Embryonic facial prominence (tissue), 1 donor: ENCODE data around the gene ARRDC1.

Experiments
- DNase-seq: peaks from one replicate; pipeline ENCODE4 v3.0.0-alpha.2; 2016; ENCODE audit errors: extremely low spot score

Gene ARRDC1

DNA sequence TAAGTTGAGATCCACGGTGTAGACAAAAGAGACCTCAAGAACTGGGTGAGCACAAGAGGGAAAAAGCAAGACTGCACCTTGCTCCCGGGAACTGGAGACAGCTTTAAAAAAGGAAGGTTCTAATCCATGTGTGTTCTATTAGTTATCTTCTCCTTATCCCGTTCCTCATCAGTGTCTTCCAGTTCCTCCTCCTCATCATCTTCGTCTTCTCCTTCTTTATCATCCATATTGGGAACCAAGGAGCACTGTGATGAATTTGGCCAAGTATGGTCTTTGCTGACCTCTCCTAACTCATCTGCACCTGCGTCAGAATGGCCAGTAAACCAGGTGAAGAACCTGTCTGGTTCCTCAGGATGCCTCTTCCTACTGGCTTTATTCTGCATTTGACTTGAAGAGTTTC is 35.4 kb downstream of the ARRDC1 start:
- no peak for DNase-seq

- DNase-seq: no peak
Observed at GRCh38 chr9:137642118-137642601, 36.7 kb downstream of the ARRDC1 start.

- DNase-seq: no peak
Observed at GRCh38 chr9:137642892-137643291, 37.4 kb downstream of the ARRDC1 start.

DNA sequence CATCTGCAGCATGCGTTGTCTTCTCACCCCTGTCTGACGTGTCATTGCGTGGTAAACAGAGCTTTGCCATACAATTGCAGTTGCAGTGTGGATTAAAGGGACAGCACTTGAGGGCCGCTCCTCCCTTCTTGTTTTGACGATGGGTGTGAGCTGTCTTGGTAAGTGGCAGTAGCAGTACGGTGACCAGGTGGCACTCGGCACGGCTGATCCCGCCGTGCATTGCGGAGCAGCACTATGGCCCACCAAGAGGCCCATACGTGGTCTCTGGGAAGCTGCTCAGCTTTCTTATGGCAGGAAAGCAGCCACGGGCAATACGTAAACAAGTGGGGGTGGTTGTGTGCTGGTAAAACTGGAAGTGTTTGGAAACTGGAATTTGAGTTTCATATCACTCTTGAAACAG is 38.4 kb downstream of the ARRDC1 start:
- no peak for DNase-seq

DNA sequence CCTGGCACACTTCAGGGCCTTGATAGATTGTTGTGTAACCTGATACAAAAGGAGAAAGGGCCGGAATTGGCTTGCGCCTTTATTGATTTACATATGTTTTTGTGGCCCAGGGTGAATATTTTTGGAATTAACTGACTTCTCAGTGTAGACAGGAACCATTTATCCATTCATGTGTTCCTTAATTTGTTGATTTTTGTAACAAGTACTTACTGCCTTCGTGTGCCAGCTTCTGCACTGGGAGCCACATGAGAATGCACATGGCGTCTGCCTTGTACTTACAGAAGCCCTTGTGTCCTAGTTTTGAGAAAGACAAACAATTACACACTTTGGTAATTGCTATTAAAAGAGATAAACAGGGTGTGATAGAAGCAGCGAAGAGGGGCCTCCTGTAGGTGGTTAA is 39.7 kb downstream of the ARRDC1 start:
- no peak for DNase-seq

DNA sequence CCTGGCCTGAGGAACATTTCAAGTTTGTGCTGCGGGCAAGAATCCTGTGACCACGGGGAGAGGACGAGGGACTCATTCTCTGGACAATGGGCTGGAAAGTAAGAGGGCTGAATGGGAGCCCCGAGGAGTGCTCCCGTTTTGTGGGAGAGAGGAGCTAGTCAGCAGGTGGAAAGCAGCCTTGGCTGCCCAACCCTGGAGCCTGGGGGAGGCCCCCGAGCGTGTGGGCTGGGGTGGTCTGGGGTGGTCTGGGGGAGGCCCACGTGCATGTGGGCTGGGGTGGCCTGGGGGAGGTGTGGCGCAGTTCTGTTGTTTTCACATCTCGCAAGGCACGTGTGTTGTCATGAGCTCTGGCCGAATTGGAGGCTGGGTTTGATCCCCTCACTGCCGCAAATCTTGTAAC is 40.9 kb downstream of the ARRDC1 start:
- no peak for DNase-seq

GRCh38 chr9:137647096-137647714 is 41.7 kb downstream of the ARRDC1 start:
- DNase-seq: no peak

GRCh38 chr9:137648396-137648795 is 42.9 kb downstream of the ARRDC1 start:
- DNase-seq: no peak

DNA sequence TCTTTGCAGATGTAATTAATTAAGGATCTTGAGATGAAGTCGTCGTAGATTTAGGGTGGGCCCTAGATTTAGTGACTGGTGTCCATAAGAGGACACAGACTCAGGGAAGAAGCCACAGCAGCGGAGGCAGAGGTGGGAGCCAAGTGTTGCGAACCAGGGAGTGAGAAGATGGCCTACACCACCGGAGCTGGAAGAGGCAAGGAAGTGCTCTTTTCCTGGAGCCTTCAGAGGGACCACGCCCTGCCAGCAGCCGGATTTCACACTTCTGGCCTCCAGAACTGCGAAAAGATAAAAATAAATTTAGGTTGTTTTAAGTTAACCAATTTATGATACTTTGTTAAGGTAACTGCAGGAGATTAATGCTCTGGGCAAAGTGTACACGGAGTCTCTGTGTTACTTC is 44.1 kb downstream of the ARRDC1 start:
- no peak for DNase-seq

DNA sequence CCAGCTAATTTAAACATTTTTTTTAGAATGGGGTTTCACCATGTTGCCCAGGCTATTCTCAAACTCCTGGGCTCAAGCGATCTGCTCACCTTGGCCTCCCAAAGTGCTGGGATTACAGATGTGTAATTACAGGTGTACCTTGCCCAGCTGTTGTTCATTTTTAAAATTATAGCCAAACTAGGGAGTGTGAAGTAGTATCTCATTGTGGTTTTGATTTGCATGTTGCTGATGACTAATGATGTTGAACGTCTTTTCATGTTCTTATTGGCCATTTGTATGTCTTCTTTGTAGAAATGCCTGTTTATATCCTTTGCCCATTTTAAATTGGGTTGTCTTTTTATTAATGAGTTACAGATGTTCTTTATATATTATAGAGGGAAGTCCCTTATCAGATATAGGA is 44.8 kb downstream of the ARRDC1 start:
- DNase-seq: no peak

GRCh38 chr9:137650779-137651178 is 45.3 kb downstream of the ARRDC1 start:
- no peak for DNase-seq

DNA sequence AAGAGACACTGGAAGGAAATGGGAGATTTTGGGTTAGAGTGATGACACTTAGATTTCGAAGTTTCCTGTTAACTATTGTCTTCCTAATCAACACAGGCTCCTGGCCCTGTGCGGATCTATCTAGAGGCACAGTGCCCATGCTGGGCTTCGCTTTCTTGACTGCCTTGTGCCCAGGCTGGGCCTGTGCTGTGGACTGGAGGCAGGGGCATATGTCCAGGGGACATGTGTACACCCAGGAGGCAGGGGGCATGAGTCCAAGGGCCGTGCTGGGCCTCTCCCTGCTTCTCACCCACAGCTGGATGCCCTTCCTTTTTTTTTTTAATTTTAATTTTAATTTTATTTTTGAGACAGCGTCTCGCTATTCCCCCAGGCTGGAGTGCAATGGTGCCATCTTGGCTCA is 50.9 kb downstream of the ARRDC1 start:
- DNase-seq: no peak

DNA sequence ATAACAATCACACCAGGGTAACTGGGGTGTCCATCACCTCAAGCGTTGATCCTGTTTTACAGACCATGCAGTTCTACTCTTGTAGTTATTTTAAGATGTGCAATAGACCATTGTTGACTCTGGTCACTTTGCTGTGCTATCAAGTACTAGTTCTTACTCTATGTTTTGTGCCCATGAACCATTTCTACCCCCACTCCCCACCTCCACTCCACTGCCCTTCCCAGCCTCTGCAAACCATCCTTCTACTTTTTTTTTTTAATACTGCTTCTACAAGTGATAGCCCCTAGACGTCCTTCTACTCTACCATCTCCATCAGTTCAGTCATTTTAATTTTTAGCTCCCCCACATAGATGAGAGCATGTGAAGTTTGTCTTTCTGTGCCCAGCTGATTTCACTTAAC is 52.1 kb downstream of the ARRDC1 start:
- no peak for DNase-seq

DNA sequence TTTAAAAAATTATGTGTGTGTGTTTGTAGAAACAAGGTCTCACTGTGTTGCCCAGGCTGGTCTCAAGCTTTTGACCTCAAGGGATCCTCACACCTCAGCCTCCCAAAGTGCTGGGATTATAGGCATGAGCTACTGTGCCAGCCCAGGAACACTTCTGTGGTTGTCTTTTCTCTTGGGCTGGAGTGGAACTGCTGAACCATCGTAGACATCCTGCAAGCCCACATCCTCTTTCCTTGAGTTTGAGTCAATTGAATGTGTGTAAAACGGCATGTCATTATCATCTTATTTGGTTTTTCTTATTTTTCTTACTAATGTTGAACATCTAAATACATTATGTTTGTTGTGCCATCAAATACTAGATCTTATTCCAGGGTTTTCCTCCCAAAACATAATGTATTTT is 53.3 kb downstream of the ARRDC1 start:
- DNase-seq: no peak

- no peak for DNase-seq
Observed at GRCh38 chr9:137660144-137660543, 54.7 kb downstream of the ARRDC1 start.

GRCh38 chr9:137663584-137663983 is 58.1 kb downstream of the ARRDC1 start:
- no peak for DNase-seq

GRCh38 chr9:137664676-137665075 is 59.2 kb downstream of the ARRDC1 start:
- DNase-seq: no peak
